ENCODE data around the gene CTNND2. TPM values are rescaled to one million over a fixed set of nuclear protein-coding genes. Genes with fewer than 3 reads are reported as not detected.

Gene CTNND2
- total RNA-seq, 4 donors from 2014 or later: 8.3 TPM; not detected in 3

DNA sequence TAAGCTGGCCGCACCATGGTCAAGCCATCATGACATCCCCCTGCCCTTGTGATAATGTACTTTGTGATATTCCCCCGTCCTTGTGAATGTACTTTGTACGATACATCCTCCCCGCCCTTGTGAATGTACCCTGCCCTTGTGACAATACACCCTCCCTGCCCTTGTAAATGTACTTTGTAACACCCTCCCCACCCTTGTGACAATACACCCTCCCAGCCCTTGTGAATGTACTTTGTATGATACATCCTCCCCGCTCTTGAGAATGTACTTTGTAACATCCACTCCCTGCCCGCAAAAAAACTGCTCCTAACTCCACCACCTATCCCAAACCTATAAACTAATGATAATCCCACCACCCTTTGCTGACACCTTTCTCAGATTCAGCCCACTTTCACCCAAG, 313.8 kb downstream of the CTNND2 start:
- TF ChIP-seq, protein P1, sequence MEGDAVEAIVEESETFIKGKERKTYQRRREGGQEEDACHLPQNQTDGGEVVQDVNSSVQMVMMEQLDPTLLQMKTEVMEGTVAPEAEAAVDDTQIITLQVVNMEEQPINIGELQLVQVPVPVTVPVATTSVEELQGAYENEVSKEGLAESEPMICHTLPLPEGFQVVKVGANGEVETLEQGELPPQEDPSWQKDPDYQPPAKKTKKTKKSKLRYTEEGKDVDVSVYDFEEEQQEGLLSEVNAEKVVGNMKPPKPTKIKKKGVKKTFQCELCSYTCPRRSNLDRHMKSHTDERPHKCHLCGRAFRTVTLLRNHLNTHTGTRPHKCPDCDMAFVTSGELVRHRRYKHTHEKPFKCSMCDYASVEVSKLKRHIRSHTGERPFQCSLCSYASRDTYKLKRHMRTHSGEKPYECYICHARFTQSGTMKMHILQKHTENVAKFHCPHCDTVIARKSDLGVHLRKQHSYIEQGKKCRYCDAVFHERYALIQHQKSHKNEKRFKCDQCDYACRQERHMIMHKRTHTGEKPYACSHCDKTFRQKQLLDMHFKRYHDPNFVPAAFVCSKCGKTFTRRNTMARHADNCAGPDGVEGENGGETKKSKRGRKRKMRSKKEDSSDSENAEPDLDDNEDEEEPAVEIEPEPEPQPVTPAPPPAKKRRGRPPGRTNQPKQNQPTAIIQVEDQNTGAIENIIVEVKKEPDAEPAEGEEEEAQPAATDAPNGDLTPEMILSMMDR (IDR thresholded peaks at IDR 0.05; ENCODE audit: low read depth): no peak

DNA sequence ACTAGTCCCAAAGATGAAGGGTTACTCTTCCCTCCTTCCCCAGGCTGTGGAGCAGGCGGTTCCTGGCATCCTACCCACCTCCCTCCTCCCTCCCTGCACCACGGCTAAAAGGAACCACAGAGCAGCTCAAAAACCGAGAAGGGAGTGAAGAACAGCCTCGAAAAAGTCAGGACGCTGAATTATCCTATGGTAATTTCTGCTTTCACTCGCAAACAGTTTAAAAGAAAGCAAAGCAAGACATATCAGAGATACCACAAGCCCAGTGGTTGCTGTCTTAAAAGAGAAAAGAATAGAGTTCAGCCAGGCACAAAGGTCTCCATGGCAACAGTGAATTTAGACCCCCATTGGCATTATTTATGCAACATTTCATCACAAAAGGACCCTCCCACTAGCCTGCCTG, 315.4 kb downstream of the CTNND2 start:
- TF ChIP-seq, protein P1 (IDR thresholded peaks at IDR 0.05; ENCODE audit: low read depth): no peak

DNA sequence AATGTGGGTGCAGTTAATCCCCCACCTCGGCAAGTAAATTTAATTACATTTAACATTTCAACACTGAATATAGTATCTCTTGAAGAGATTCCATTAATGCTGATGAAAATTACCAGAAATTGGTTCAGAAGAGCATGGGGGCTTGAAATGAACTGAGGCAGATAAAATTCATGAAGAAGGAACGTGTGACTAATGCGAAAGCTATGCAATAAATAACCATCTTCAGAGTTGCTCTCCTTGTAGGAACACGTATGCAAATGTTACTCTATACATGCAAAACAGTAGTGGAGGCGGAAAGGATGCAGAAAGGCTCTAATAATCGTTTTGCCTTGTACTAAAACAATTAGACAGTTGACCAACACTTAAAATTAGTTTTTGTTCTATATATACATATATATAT, 320.2 kb downstream of the CTNND2 start:
- TF ChIP-seq, protein P1 (IDR thresholded peaks at IDR 0.05; ENCODE audit: low read depth): no peak

GRCh38 chr5:11579351-11579750, 324.9 kb downstream of the CTNND2 start:
- TF ChIP-seq, protein P1 (IDR thresholded peaks at IDR 0.05; ENCODE audit: low read depth): no peak

DNA sequence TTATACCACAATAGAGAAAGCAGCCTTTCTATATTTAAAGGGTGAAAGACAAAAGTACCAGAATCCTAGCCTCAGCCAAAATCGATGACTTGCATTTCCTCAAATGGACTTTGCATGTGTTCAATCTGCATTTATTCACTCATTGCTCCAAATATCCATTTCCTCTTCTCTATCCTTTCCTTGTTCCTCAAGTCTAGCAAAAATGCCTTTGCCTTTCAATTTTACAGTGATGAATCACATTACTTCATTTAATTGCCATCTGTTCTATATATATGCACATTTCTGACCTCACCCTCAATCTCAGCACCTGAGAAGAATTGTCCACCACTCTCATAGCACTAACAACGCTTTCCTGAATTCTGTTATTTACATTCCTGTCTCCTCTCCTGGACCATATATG, 329.5 kb downstream of the CTNND2 start:
- TF ChIP-seq, protein P1 (IDR thresholded peaks at IDR 0.05; ENCODE audit: low read depth): no peak

GRCh38 chr5:11573140-11573992, 330.9 kb downstream of the CTNND2 start:
- TF ChIP-seq, protein P1 (IDR thresholded peaks at IDR 0.05; ENCODE audit: low read depth): no peak

- TF ChIP-seq, protein P1 (IDR thresholded peaks at IDR 0.05; ENCODE audit: low read depth): no peak
Measured at GRCh38 chr5:11564706-11565105, 339.5 kb downstream of the CTNND2 start.

Data from subcutaneous adipose tissue (tissue), 4 donors.